Right hindlimb (tissue), 1 donor: ENCODE data around the gene ARID1B.

ENCODE experiments used
- DNase-seq: peaks from one replicate; pipeline ENCODE4 v3.0.0-alpha.2; 2018

ARID1B gene

DNA sequence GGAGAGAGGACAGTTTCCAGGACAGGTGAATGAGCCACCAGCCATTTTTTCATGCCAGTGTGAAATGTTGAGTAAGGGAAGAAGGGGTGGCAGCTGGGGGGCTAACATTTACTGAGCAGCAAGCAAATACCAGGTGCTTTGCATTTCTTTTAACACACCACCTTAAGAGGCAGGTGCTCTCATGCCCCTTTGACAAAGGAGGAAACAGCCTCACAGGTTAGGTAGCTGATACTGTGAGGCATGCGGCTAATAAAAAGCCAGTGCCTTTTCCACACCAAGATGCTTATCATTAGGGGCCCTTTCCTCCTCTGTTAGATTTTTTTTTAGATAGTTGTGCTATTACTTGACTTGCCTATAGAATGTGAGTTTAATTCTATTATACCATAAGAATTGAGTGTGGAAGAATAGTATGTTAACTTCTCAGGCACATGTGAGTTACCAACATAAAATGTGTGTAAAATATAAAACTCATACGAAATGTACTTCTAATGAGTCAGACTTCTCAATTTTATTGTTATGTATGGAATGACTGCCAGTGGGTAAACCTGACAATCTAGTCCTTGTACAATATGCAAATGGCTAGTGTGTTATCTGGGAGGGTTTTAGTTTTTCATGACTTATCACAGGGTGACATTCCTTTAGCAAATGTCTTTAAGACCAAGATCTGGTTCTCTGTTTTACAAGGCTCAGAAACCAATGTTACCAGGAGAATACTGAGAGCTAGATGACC is 286.2 kb downstream of the ARID1B start:
- DNase-seq: no peak

DNA sequence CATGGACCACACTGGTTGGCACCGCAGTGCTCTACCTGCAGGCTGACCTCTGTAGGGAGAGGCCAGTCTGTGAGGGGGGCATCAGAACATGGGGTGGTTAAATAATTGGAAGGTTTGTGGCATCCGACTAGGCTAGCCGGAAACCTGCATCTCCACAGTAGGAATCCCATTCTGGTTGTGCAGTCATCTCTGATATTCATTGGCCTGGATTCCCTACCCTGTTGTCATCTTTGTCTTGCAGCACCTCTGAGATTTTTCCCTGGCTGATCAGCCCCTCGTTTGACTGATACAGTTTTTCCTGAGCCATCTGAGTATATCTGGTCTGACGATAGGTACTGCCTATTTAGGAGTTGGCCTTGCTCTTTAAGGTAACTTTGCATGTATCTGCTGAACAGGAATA is 286.7 kb downstream of the ARID1B start:
- DNase-seq: no peak

DNA sequence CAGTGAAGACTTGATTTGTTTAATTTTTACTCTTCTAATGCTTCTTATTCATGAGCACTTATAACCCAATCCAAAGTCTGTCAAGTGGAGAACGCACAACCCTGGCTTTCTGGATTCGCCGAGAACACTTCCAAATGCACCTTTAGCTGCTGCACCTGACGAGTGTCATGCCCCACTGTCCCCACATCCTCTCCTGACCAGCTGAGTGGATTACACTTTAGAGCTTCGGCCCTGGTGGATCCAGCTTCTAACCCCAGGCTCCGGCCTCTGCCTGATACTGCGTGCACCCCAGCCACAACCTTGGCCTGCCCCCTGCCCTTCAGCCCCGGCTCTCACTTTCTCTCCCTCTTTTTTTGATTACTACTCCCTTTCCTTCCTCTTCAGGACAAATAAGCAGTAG is 287.3 kb downstream of the ARID1B start:
- DNase-seq: no peak

DNA sequence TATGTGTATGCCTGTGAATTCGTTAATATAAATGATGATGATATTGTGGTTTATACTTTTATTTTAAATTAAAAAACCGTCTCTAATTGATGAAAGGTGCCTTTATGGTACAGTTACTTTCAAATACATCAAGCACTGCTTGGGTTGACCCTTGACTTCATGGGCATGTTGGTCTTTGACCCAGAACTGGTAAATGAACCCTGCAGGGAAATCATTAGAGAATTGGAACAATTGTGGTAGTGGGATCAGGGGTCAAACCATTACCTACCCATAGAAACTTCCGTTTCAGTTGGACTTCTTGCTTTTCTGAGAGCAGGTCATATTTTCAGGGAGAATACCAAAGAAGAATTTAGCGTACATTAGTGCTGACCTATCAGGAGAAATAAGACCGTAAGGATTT is 288.2 kb downstream of the ARID1B start:
- no peak for DNase-seq

DNA sequence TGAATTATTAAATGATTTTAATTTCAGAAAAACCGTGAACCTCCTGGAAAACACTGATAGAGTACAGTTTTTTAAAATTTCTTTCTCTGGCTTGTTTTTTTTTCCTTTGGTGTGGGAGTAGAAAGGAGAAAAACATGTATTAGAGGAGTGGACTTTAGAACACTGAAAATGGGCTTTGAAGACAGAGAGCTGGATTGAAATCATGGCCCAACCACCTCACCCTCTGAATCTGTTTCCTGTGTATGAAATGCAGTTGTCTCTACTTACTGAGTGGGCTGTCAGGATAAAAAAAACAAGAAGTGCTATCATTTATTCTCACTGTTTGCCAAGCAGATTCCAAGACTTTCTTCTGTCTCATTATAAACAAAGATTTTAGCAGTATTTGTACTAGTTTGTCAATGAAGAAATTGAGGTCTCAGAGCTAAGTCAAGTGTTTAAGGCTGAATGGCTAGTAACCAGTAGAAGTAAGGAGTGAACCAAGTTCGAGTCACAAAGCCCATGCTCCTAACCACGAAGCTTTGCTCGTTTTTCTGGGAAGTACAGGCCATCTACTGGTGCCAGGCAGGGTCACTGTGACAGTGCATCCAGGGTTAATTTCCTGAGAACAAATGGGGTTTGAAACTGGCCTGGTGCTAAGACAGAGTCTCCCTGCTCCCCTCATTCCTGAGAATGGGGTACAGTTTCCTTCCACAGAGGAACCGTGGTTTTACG is 289.8 kb downstream of the ARID1B start:
- no peak for DNase-seq

DNA sequence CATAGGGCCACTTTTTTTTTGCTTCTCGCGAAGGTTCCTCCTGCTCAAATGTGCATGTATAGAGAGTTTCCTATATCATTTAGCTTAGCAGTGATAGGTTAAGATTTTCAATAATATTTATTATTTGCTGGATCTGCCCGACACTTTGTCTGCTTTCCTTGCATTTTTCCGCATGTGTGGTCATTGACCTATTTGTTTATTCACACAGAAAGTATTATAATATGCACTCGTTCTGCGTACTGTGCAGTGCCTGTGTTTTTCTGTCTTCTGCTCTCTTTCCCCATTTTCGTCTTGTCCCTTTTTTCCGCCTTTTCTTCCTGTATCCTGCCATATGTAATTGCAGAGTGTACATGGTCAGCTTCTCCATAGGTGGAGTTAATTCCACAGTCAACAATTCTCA is 290.3 kb downstream of the ARID1B start:
- no peak for DNase-seq

DNA sequence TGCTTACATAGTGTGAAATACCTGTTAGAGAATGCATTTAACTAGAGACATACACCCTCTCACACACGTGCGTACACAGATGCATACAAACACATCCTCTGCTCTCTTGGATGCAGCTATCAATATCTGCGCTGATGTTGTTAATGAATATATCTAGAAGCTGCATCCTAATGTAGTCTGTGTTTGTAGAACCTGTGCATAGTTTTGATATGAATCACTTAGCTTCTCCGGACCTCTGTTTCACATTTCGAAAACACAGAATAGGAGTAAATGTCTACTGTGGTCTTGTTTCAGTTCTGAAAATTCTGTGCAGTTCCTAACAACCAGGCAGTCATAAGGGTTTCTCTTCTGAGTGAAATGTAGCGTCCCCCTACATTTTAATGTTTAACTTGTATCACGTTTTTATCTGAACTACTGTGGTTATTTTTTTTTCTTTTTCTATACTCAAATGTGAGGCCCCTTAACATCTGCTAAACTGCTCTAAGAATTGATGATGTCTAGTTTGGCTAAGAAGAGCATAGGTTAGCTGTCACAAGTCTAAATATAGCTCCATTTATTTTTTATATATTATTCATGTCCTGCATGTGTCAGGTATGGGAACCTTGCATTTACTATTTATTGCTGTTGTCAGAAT is 291.6 kb downstream of the ARID1B start:
- no peak for DNase-seq

DNA sequence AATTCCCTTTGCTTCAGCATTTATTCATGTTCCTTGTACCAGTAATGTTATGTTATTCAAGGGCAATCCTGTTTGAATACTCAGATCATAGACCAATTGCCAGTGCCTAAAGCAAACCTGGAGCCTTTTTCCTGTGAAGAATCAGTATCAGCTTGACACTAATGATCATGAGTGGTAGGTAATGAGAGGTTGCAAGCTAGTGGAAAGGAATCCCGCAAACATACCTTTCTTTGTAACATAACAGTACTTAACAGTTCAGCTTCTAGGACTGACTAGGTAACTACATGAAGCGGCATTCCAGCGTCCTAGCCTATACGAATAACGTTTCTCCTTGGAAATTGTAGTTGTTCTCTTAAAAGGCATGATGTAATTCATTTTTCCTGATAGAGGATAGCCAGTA is 292.4 kb downstream of the ARID1B start:
- no peak for DNase-seq

DNA sequence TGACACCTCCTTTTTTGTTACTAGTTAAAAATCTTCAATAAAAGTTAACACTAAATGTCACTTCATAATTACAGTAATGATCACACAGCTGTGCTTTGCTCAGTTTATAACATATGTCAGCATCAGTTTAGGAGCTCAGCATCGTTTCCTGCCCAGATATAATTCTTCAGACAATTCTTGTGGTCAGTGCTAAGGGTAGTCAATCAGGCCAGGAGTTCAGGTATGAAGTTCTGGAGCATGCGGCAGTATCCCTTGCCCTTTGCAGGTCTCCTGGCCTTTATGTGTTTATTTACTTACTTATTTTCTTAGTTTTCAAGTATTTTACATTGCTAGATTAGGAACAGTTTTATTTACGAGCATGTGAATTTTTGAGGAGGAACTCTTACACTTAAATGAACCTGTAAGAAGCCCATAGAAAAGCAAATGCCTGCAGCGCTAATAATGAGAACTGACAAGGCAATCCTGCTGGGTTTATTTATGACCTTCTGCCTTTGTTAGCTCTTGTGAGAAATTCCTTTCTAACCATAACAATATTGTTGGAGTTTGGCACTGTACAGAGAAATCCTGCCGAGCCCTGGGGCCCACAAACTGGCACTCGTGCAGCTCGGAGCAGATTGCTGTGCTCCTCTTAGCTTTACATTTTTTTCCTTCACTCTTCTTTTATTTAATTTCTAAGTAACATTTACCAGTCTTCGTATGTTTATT is 293.4 kb downstream of the ARID1B start:
- no peak for DNase-seq

DNA sequence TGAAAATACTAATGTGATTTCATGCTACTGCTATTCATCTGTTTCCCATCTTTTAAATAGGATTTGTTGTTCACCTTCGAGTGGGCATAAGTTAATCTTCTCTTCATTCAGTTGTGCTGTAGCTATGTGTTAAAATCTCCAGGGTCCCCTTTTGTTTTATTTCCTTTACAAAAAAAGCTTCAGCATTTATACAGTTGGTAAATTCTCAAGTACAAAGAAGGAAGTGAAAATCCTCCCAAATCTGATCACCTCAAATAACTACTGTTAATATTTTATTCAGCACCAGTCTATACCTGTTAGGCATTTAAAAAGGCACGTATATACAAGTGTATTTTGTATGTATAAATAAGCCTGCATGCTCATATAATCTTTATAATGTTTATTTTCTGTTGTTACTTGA is 294.9 kb downstream of the ARID1B start:
- DNase-seq: no peak

DNA sequence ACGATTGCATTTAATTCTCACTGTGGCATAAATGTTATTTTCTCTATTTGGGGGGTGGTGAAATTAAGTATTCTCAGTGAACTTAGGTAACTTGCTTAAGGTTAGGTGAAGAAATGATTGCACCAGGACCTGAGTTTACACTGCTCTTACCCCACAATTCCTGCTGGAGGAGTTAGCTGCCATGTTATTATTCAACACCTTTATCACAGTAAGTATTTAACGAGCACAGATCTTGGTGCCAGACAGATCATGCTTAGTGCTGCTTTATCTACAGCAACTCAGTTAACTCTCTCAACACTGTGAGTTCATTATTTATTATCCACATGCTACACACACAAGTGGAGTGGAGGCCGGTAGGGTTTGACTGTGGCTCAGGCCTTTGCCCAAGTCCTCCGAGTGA is 296.4 kb downstream of the ARID1B start:
- DNase-seq: no peak

DNA sequence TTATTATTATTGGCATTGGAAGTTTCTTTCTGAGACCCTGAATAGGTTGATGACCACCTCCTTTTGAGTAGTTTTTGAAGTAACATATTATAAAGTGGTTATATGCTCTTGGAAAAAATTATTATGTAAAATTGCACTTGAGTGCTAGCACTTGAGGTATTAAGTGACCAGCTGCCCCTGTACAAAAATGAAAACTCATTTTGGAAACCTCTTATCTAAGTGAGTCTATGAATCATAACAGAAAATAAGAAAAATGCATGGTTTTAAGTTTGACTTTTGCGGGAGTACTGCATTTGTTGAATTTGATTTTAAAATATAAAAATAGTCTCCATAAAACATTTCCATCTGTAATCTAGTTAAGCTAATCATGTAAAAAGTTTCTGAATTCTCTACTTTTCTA is 297.8 kb downstream of the ARID1B start:
- no peak for DNase-seq

DNA sequence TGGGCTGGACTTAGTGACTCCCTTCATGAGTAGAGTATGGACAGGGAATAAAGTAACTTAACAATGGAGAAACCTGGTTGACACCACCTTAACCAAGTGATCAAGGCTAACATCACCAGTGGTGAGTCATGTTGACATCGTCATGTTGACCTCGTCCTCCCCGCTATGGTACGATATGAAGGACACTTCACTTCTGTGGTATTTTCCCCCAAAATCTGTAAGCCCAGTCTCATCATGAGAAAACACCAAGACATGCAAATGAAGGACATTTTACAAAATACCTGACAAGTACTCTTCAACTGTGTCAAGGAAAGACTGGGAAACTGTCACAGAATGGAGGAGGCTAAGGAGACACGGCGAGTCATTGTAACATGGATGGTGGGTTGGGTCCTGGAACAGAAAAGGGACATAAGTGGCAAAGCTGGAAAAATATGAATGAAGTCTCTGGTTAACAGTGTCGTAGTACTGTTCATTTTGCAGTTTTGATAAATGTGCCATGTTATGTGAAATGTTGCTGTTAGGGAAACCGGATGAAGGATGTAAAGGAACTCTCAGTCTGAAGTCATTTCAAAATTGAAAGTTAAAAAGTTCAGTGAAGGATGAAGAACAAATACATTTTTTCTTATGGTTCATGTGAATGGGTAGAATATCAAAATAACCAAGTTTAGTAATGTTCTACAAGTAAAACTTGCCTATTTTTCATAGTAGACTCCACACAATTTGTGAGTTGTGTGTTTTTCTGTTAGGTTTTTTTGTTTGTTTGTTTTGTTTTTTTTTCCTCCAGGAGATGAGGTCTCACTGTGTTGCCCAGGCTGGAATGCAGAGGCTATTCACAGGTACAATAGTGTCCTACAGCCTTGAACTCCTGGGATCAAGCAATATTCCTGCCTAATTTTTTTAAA is 298.6 kb downstream of the ARID1B start:
- no peak for DNase-seq

DNA sequence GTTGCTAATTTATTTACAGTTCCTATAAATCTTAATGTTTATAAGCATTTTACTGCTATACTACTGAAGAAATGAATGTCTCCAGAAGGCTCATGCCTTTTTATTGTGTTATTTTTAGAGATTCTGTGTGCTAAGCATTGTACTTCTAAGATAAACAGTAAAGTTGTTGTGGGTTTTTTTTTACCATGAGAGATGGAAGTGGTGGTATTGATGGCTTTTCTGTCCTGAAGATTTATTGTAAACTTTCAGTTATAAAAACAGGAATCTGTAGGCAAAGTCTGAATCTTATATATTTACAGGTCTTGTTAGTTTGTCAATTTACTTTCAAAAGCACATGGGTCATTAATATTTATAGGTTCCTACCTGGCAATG is 299.3 kb downstream of the ARID1B start:
- DNase-seq: no peak

DNA sequence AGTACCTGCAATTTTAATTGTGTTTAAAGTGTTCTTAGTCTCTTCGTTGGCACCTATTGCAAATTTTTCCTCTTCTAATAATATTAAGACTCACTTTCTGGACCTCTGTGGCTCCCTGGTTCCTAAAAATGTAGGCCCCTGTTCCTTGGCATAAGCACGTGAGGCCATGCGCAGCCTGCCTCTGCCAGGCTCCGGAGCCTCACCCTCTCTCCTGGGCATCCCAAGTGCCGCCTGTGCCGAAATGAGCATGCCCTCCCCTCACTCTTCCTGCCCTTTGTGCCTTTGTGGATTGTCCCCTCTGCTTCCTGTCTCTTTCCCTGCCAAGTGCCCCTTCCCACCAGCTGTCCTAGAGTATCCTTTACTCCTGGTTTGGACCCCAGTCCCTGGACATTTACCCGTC is 300.1 kb downstream of the ARID1B start:
- no peak for DNase-seq

DNA sequence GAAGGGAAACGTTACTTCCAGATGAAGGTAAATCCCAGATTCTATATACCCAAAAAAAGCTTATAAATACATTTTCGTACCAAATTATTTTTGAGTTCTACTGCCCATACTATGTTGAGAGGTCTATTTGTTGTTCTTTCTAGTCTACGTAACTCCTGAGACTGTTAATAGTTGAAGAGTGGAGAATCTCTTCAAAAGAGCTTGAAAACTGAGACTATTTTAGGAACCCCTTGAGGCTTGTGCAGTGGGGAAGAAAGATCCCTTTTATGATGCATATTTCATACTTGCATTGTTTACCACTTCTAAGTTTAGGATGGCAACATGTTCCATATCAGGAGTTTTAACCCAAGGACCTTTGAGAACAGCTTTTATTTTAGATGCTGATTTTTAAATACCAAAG is 301.1 kb downstream of the ARID1B start:
- DNase-seq: no peak

DNA sequence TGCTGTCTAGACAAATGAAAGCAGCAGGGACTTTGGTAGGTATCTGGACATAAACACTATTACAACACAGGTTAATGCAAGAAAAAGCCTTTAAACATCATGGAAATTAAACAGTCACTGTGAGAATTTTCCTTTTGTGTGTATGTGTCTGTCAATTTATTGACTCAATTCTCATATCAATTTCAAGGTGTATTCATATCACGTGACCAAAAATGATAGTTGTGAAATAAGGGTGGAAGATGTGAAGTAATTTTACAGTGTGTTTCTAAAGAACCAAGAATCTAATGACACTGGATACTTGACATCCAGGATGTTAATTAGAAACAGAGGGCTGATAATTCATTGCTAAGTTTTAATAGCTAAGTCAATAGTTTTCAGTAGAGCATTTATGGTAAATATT is 302.1 kb downstream of the ARID1B start:
- no peak for DNase-seq

DNA sequence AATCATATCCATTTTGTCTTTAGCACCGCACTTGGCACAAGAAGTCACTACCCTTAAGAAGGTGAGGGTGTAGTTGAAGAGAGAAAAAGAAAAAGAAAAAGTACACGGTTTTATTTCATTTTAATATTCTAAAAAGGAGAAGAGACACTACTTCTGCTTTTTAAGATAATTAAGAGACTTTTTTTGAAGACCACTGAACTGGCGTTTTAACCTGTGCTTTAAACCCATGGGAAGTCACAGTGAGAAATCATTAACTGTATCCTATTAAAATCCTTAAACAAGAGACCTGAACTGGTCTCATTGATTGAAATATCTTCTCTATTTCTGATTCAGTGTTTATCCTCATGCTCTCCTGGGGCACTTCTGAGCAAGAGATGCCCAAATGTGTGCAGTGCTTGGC is 302.6 kb downstream of the ARID1B start:
- no peak for DNase-seq

DNA sequence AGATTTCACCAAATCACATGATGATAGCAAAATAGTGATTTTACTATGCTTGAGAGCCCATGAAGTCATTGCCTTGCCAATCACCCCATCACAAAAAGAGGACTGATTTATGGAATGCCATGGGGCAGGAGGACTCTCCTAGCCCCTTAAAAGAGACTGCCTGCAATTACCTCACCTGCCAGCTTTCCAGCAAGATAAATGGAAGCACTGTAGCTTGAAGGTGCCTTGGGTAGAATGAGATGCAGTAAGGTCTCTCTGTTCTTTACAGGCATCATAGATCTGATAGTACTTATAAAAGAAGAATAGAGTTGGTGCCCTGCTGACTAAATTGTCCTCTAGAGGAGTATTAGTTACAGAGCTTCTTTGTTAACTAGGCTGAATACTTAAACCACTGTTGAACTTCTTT is 303.8 kb downstream of the ARID1B start:
- DNase-seq: no peak

DNA sequence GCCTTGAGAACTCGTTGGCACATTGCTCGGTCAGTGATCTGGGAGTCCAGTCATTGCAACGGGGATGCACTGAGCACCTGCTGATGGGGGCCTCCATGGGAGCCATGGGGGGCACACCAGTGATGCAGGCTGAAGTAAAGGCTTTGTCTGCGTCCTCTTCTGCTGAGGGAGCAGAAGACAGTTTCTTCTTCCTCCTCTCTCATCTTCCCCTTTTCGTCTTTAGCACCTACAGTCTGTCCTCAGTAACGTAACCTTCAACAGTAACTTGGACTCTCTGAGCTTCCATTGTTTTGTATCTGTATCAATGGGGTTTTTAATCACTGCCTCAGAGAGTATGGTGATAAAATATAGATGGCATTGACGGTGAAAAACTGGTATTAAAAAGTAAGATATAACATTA is 306.2 kb downstream of the ARID1B start:
- DNase-seq: no peak

DNA sequence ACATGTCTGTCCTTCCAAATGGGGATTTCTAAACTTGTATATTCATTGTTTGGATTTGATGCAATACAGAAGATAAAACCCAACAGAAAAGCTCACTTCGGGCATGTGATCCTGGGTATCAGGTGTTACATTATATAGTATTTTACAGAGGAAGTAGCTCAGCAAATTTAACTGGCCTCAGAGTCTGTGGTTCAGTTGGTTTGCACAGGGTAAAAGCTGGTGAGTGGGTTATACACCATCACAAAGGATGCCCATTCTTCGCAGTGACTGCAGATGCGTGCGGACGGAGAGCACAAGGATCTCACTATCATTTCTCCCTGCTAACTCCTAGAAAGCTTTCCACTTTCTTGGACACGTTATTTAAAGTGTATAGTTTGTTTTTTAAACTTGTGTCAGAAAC is 309.5 kb downstream of the ARID1B start:
- DNase-seq: no peak

DNA sequence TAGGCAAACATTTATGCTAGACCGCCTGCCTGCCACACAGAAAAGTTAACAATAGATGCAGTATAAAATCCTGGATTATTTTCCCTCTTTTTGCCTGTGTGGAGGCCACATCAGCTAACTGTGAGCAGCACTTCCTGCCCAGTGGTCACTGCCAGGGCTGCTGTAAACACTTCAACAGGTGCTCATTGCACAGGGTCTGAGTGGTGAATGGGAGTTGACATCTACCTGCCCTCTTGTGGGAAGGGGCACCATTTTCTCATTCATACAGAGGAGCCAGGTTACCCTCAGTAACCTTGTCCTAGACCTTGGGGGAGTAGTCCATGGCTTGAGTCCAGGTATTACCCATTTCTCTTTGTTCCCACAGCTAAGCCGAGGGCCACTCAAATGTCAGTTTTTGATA is 310.8 kb downstream of the ARID1B start:
- no peak for DNase-seq

DNA sequence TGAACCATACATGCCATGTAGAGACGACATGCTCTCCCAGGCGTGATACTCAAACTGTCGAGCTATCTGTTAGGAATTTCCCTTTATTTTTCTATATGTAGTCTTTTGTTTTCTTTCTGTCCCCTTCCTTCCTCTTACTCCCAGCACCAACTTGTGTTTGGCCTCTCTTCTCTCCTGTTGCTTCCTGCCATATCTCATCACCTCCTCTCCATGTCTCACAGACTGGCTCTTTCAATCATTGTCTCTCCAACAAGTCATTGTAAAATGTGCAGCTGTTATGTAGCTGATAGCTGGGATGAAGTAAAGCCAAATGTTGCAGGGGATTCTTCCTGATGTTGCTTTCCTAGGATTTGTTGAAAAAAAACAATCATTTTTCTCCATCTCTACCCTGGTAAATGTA is 311.7 kb downstream of the ARID1B start:
- DNase-seq: no peak
